ENCODE data around the gene TBC1D19. TPM values are rescaled to one million over a fixed set of nuclear protein-coding genes. Genes with fewer than 3 reads are reported as not detected.

Gene TBC1D19
- total and polyA plus RNA-seq, 2 of the 4 experiments (the other 2 are of a cell fraction): 9.9 to 17.6 TPM

- no peaks in the 10 kb centered on the region for H3K27me3 ChIP-seq (ENCODE audit: control insufficient read depth, insufficient read depth, low read length)
These were observed 207.5 kb downstream of the TBC1D19 start for GRCh38 chr4:26791346-26791745.

More at GRCh38 chr4:26791346-26791745, 207.5 kb downstream of the TBC1D19 start:
- Histone ChIP-seq H2BK15ac (ENCODE audit: low read depth, low read length) (no peak overlapping the region), H4K8ac (ENCODE audit: low read depth in 2 of 2, low read length in 2 of 2) (no peak overlapping the region), H2AK5ac (ENCODE audit: low read depth, low read length) (no peak overlapping the region), H3K4me2 (ENCODE audit: low read depth, low read length) (no peak overlapping the region), H2BK20ac (ENCODE audit: low read depth, low read length) (no peak overlapping the region), H4K91ac (ENCODE audit: insufficient read depth, low read depth, low read length) (no peak overlapping the region), H3K14ac (replicated peaks; ENCODE audit: low read depth, low read length) (no peak overlapping the region), H3K79me1 (ENCODE audit: low read depth in 1 of 2, low read length in 2 of 2) (no peaks in the 10 kb centered on the region), H3K23ac (ENCODE audit: low read depth, low read length) (no peak overlapping the region), H3K56ac (ENCODE audit: extremely low read depth, insufficient read depth, low read length) (no peak overlapping the region), H3K9me1 (ENCODE audit: insufficient read depth, low read length) (peaks cover 6% of the 10 kb centered on the region), H3K4ac (ENCODE audit: low read depth, low read length) (no peak overlapping the region), H3K4me3 (ENCODE audit: insufficient read depth, low read depth, low read length) (no peak overlapping the region), H4K20me1 (ENCODE audit: insufficient read depth, low read length) (no peaks in the 10 kb centered on the region), H2BK5ac (ENCODE audit: low read depth, low read length, poor library complexity, severe bottlenecking) (no peak overlapping the region), H2BK120ac (ENCODE audit: low read depth, low read length) (no peak overlapping the region), H3K4me1 (ENCODE audit: control insufficient read depth, insufficient read depth, low read length) (peaks cover 9% of the 10 kb centered on the region), H3K27ac (ENCODE audit: insufficient read depth, low read length) (no peak overlapping the region), H2AFZ (replicated peaks; ENCODE audit: low read length, poor library complexity) (no peak overlapping the region), H3K36me3 (ENCODE audit: control insufficient read depth, insufficient read depth, low read length) (no peaks in the 10 kb centered on the region), H3K18ac (ENCODE audit: low read depth, low read length) (no peak overlapping the region), H3K9me3 (ENCODE audit: control insufficient read depth, insufficient read depth, low read length) (no peaks in the 10 kb centered on the region), H2AK9ac (replicated peaks; ENCODE audit: low read depth, low read length, poor library complexity) (no peak overlapping the region), H3K9ac (ENCODE audit: low read depth, low read length) (no peak overlapping the region), H4K5ac (ENCODE audit: low read depth, low read length) (no peak overlapping the region)
- dilution Hi-C loops (cut with HindIII; ENCODE audit: low sequenced_read_pairs, unreplicated experiment): no loop called here
- CTCF ChIA-PET: no interaction called here
- 100% methylated on average over 1 of the region's 3 CpGs; no CpG with 5 or more reads in 1 of the 2 experiments for WGBS, 2 experiments (ENCODE audit: extremely low coverage in 2 of 2, insufficient read length in 1 of 2)
- TF ChIP-seq, protein P1, sequence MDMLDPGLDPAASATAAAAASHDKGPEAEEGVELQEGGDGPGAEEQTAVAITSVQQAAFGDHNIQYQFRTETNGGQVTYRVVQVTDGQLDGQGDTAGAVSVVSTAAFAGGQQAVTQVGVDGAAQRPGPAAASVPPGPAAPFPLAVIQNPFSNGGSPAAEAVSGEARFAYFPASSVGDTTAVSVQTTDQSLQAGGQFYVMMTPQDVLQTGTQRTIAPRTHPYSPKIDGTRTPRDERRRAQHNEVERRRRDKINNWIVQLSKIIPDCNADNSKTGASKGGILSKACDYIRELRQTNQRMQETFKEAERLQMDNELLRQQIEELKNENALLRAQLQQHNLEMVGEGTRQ (IDR thresholded peaks at IDR 0.05; ENCODE audit: low read depth, low read length): no peak
- DNase-seq (no peak), ATAC-seq (ENCODE audit: low read depth) (no peak)
- POLR2A ChIA-PET (ENCODE audit: unreplicated experiment): no interaction called here
- no TSS peak for BruUV-seq (replicated peaks)
- intact Hi-C loops (cut with micrococcal nuclease): no loop called here
- in situ Hi-C loops (cut with MboI; ENCODE audit: low sequenced_read_pairs): no loop called here

Measured in IMR-90 (cell line).